GM12865 (cell line): ENCODE results near the gene NMUR2.

Source experiments
- DNase-seq: peaks from one replicate; pipeline ENCODE4 v3.0.0; 2010; ENCODE audit warnings: low read depth
- H3K4me3 ChIP-seq: 2 replicates; pipeline ENCODE4 v1.5.1; 2011; ENCODE audit warnings: mild to moderate bottlenecking, low read depth, low read length, control low read depth
- CTCF ChIP-seq: IDR thresholded peaks from 2 replicates; pipeline ENCODE4 v1.5.1; 2011; ENCODE audit warnings: low read length, control low read depth, low read depth, inconsistent platforms; ENCODE audit not compliant: insufficient read depth; ENCODE audit errors: missing control alignments

NMUR2 gene

GRCh38 chr5:152405145-152405544, at the start of gene NMUR2:
TSS of gene NMUR2 (minus strand) at chr5:152405279. CDS start at chr5:152405113, 166 bp downstream.
- no peak for DNase-seq
- no peak within 1 kb of the TSS for H3K4me3 ChIP-seq
- no peak for TF ChIP-seq CTCF

- no peak overlapping the region for H3K4me3 ChIP-seq
- DNase-seq: no peak
- TF ChIP-seq CTCF: no peak
Observed at GRCh38 chr5:152443935-152444334, 38.9 kb upstream of the NMUR2 start.

GRCh38 chr5:152439791-152440190, 34.7 kb upstream of the NMUR2 start:
- no peak for DNase-seq
- no peak overlapping the region for H3K4me3 ChIP-seq
- no peak for TF ChIP-seq CTCF

- DNase-seq: no peak
- TF ChIP-seq CTCF: no peak
- H3K4me3 ChIP-seq: no peak overlapping the region
Observed at GRCh38 chr5:152437866-152438265, 32.8 kb upstream of the NMUR2 start.

GRCh38 chr5:152427721-152428120, 22.6 kb upstream of the NMUR2 start:
- TF ChIP-seq CTCF: no peak
- no peak for DNase-seq

GRCh38 chr5:152425083-152425482, 20.0 kb upstream of the NMUR2 start:
- H3K4me3 ChIP-seq: no peak overlapping the region
- DNase-seq: no peak
- TF ChIP-seq CTCF: no peak

More at GRCh38 chr5:152427721-152428120, 22.6 kb upstream of the NMUR2 start:
- H3K4me3 ChIP-seq: no peak overlapping the region

- TF ChIP-seq CTCF: no peak
- no peak overlapping the region for H3K4me3 ChIP-seq
- DNase-seq: no peak
Observed at GRCh38 chr5:152424501-152424900, 19.4 kb upstream of the NMUR2 start.
